ENCODE measurements around the gene MTMR10.

Gene MTMR10

DNA sequence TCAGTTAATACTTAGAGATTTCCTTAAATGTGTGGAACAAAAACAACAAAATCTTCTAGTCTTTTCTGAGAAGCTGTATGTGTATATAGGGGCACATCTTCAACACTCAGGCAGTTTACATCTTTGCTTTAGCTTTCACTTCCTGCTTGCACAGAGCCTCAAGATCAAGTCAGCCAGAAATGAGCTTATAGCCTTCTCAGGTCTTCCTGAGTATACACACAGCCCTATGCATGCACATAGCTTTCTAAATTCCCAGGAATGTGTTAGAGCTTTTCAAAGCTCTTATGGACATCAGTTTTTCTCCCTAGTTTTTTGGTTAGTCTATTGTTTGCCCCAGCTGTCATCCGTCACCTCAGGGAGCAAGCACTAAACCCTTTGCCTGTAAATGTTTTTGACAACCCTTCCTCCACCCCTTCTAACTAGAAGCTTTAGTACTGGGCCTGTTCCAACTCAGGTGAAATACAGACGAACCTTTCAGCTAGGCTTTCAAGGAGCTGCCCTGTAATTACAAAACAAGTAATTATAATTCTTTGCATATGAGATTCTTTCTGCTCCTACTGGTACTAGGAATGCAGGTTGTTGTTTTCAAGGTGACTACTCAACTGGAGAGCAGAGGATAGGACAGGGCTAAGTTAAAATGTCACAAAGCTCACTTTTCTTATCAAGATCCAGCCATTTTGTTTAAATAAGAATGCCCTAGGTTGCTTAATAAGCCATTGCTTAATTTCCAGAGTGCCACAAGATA is 22.6 kb upstream of the MTMR10 start:
- DNase-seq: no peak

DNA sequence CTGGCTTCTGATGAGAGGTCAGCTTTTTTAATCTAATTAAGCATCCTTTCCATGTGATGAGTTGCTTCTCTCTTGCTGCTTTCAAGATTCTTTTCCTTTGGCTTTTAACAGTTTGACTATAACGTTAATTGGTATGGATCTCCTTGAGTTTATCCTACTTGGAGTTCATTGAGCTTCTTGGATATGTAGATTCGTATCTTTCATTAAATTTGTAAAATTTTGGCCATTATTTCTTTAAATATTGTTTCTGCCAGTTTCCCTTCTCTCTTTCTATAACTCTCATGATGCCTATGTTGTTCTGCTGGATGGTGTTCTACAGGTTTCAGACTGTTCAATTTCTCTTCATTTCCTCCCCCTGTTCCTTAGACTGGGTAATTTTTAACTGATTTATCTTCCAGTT is 21.0 kb upstream of the MTMR10 start:
- no peak for DNase-seq

- DNase-seq: no peak
These were observed 18.6 kb upstream of the MTMR10 start for GRCh38 chr15:31010036-31010435.

DNA sequence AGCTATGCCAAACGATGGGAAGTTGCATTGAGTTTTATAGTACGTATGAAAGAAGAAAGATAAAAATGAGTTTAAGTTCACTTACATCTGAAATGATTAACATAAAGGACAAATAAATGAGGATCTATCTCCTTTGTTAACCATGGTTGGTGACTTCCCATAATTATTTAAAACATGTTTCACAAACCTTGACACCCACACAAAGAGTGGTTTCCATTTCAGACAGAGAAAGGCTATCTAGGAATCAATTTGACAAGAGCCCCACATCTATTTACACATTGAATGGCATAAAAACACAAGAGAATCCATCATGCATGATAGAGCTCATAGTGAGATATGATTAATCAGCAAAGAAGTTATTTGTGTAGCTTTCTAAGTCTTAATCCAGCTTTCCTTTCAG is 14.2 kb upstream of the MTMR10 start:
- DNase-seq: no peak

- peak; percentile 24 for DNase-seq
These were observed 12.8 kb upstream of the MTMR10 start for GRCh38 chr15:31004220-31004733.

- no peak for DNase-seq
These were observed 10.3 kb upstream of the MTMR10 start for GRCh38 chr15:31001702-31002101.

- DNase-seq: no peak
These were observed 8.3 kb upstream of the MTMR10 start for GRCh38 chr15:30999729-31000128.

DNA sequence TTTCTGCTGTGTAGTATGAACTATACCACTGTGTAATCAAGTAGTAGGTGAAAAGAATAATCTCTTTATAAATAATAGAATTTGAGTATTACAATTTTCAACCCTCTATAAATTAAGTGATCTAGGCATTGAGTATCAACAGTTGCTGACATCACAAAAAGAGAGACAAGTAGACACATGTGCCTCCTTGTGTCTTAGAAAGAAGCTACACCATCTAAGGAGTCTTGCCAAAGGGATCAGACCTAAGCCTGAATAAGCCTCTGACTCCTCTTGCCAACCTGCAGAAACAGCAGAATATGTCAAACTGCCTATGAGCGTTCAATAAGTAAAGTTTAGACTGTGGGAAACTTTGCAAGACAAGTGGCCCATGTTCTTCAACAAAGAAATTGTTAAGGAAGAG is 5.8 kb upstream of the MTMR10 start:
- DNase-seq: no peak

GRCh38 chr15:30992249-30992864 is 929 bp upstream of the MTMR10 start:
- DNase-seq: no peak

DNA sequence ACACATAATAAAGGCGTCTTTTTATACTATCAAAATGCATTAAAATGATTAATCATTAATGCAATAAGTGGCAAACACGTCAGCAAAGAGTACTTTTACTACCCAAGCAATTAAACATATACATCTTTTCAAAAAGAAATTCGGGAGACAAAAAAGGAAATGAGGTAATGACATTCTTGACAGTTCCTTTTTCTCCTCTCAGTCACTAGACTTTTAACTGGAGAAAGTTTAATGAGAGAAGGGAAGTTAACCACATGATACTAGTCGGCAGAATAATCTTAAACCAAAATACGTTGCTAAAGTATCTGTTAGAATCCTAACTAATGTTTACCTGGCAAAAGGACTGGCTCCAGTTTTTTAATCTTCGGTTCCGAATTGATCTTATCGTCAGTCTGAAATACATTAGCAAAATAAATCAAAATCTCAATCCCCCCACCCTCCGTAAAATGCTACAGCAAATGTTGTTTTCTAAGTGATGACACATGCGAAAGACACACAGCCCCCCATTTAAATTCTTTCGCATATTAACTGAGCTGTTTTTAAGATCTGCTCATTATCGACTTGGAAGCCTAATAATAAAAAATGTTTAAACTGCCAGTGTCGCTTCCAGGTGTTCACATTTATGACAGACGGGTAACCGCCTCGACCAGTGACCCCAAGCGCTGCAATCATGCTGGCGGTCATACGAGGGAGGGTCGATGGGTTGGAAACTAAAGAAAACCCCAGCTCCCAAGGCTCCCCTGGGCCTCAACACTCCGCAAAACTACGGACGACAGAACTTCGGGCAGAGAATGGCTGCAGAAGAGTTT is 778 bp downstream of the MTMR10 start:
- no peak for DNase-seq

DNA sequence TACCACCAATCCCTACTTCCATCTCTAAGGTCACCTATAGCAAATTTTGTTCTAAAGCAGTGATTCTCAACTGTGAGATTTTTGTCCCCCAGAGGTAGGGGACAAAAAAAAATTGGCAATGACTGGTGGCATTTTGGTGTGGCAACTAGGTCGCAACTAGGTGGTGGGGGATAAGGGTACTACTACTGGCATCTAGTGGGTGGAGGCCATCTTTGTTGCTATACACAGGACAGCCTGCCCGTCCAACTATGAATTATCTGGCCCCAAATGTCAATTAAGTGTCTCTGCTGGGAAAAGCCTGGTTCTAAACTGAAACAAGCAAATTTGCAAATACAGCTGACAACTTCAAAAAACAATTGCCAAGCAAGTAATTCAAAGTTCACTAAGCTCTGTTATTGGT is 1.4 kb downstream of the MTMR10 start:
- DNase-seq: peak; percentile 16

- no peak for DNase-seq
These were observed 6.3 kb downstream of the MTMR10 start for GRCh38 chr15:30985081-30985531.

DNA sequence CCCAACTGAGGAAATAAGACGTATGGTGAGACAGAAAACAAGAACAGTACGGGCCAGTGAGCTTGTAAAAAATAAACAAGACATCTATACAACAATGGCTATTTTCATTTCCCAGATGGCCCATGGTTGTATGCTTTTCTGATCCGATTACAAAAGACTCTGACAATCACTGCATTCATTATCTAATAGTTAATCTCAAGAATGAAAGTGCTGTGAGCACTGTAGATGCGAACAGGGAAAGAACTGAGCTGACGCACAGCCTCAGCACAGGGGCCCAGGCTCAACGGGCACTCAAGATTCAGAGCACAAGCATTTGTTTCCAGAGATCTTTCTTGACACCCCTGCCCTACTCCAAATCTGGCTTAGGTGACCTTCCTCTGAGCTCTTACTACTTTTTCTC is 6.9 kb downstream of the MTMR10 start:
- no peak for DNase-seq

- no peak for DNase-seq
These were observed 7.3 kb downstream of the MTMR10 start for GRCh38 chr15:30984118-30984517.

- no peak for DNase-seq
These were observed 12.0 kb downstream of the MTMR10 start for GRCh38 chr15:30979457-30979856.

- DNase-seq: no peak
These were observed 13.1 kb downstream of the MTMR10 start for GRCh38 chr15:30978328-30978727.

GRCh38 chr15:30974112-30974511 is 17.3 kb downstream of the MTMR10 start:
- DNase-seq: no peak

GRCh38 chr15:30973379-30973778 is 18.0 kb downstream of the MTMR10 start:
- no peak for DNase-seq

DNA sequence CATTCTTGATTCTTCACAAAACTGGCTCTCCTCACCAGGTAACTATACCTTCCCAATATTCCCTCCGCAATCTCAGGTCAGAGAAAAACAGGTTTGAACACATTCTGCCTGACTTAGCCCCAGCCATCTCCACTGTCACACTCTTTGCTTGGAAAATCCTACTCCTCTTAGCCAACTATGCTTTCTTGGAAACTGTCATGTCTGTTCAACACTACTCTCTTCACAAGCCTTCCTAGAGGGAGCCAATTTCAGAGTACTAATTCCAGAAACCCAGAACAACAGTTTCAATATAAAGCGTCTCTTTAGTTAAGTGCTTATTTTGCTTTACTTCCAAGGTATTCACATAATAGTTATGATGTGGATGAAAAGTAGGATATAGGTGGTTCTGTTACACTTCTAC is 21.7 kb downstream of the MTMR10 start:
- DNase-seq: no peak

GRCh38 chr15:30963681-30964080 is 27.7 kb downstream of the MTMR10 start:
- DNase-seq: no peak

GRCh38 chr15:30962659-30963058 is 28.8 kb downstream of the MTMR10 start:
- no peak for DNase-seq

DNA sequence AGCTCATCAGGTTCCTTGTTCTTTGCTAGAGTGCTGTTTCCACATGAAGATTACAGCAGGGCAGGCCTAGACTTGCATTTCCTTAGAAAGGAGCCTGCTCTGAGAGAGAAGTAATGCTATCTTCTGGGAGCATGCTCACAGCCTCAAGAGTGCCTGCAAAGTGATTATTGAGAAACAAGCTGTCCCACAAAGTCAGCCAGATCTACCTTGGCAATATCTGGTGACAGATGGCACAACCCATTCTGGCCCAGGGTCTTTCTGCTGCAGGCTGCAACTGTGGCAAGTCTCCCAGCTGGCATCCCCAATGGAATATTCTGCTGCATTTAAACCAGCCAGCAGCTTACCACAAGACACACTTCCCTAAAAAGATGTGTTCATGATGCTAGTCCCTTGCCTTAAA is 29.3 kb downstream of the MTMR10 start:
- DNase-seq: no peak

DNA sequence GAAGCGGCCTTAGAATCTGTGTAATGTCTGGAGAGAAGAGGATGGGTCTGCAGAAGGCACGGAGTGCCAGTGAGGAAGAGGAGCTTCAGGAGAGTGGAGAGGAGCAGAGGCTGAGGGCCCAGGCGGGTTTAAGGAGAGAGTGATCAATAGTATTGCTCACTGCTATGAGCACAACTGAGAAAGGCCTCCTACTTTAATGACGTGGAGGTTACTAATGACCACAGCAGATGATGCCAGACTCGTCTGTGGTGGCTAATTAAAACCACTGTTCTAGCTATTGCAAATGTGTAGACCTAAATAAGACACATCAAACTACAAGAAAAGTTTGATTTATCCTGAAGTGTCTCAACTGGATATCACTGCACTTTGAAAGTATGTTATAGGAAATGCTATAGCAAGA is 33.2 kb downstream of the MTMR10 start:
- DNase-seq: no peak

Data from activated CD4-positive, alpha-beta T cell treated with anti-CD3 and anti-CD28 coated beads, Interleukin-2, Interleukin-6, amounts not matched to agents 100 ng/mL and 50 ng/mL, durations not matched to agents 16 hours and 8 hours (primary cell).